HG03558 (cell line): ENCODE data around the gene MBP.

ENCODE experiments used
- ATAC-seq: cut with Tn5 transposase; IDR thresholded peaks from one replicate; pipeline ENCODE4 v1.9.1; 2021; ENCODE audit warnings: moderate number of reproducible peaks; ENCODE audit not compliant: unreplicated experiment; ENCODE audit errors: extremely low read depth

The MBP gene

DNA sequence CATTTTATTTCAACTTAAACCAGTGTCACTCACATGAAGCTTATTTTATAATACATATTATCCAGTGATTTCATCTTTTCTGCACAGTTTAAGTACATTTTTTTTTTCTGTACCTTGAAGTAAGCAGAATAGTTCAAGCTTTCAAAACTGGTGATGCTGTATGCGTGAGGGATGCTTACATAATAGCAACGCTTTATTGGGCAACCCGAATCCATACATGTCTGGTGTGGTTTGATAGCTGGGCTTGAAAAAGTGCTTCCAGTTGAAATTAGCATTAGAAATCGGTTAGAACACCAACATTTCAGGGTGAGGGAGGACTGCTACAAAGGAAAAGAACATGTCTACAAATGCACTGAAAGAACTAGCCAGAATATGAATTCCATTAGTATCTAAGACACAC lies 117.4 kb downstream of the MBP start:
- no peak for ATAC-seq

GRCh38 chr18:77014538-77014937 lies 118.0 kb downstream of the MBP start:
- ATAC-seq, result no peak

DNA sequence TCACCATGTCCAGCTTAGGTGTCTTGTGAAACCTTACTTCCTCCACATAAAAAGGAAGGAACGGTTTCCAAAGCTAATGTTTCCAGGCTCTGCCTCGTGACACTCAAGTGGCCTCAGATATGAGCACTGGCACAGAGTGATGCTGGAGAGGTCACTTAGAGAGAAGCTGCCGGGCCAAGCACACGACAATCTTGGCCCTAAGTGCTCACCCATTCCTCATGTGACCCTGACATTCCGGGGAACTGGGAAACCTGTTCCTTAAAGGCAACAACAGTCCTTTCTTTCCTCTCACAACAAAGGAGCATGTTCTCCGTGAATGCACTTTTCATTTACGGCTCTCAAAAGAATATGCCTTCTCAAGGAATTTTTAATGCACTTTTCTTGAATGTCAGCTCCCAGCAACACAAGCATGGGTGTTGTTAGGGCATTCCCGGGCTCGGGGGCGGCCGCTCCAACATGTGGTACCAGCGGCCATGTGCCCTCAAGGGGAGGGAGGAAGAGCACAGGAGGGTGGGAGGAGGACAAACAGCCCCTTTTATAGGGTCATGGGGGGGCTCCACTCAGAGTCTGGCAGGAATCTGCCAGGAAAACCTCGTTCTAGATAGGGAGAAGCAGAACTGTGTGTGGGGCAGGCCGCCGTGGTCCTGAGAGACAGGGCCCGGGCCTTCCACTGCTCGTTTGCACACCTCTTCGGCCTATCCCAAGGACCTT lies 118.6 kb downstream of the MBP start:
- ATAC-seq, result no peak

- no peak for ATAC-seq
Observed at GRCh38 chr18:77012806-77013541, 119.6 kb downstream of the MBP start.

- ATAC-seq, result no peak
Observed at GRCh38 chr18:77012120-77012519, 120.5 kb downstream of the MBP start.

DNA sequence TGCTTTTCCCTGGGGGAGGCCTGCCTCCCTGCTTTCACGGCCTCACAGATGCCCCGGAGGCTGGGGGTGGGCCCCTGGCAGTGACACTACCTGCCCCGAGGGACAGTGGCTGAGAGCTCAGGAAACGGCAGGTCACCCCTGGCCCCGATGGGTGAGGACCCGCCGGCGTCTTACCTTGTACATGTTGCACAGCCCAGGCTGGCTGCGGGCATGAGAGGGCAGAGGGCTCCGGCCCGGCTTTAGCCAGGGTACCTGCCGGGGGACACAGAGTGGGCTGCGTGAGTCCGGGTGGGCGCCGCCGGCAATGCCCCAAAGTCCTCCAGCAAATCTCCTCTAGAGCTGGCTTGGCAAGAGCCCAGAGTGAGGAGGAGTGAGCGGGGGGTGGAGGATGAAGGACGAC lies 122.9 kb downstream of the MBP start:
- no peak for ATAC-seq

- ATAC-seq, result no peak
Observed at GRCh38 chr18:77008576-77009315, 123.8 kb downstream of the MBP start.

- no peak for ATAC-seq
Observed at GRCh38 chr18:77008006-77008405, 124.6 kb downstream of the MBP start.

- no peak for ATAC-seq
Observed at GRCh38 chr18:77007251-77007650, 125.3 kb downstream of the MBP start.

- no peak for ATAC-seq
Observed at GRCh38 chr18:77006305-77007175, 126.0 kb downstream of the MBP start.

GRCh38 chr18:77005651-77006195 lies 126.9 kb downstream of the MBP start:
- no peak for ATAC-seq

DNA sequence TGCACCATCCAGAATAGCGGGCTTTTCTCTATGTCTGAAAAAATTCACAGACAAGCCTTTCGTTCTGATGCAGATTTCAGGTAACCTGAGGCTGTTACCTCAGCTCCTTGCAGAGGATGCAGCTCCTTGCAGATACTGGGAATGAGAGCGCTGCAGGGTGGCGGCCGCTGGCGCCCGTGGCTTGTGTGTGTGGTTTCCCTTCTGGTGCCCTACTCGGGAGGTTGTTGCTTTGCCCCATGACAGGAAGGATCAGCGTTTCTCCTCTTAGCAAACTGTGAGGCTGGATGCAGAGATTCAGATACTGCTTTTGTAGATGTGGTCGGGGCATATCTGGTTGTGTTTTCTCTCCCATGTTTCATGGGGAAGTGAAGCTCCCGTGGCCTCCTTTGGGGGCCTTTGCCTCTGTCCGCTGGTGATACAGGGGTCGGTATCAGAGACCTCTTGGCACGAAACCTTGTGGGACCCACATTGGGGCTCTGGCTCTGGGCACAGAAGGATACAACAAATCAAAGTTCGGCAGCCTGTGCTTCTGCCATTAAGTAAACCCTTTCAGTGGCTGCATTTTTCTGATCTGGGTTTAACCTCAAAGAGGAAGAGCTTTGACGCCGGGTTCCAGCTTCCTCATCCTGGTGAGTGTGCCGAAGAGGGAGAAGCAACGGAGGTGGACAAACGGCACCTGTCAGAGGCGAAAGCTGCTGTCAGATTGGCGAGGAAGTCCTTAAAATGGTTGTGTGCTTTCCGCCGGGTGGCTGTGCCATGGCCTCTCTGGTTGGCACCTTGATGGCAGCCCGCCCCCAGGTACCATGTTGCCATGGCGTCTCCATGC lies 127.8 kb downstream of the MBP start:
- ATAC-seq, result no peak

DNA sequence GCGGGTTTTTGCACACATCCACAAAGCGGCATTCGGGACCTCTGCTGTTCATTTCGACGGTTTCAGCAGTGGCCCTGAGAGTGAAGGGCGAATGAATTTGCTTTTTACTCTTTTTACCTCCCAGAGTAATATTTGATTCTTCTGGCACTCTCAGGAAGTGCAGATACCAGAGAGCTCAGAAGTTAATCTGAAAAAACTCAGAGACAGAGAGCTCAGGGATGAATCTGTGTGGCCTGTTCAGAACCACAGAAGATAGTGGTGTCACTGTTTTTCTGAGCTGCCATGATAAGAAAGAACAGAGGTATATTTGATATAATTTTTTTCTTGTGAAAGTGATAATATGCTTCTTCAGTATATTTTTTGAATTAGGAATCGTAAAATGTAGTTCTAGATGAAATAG lies 129.3 kb downstream of the MBP start:
- no peak for ATAC-seq

DNA sequence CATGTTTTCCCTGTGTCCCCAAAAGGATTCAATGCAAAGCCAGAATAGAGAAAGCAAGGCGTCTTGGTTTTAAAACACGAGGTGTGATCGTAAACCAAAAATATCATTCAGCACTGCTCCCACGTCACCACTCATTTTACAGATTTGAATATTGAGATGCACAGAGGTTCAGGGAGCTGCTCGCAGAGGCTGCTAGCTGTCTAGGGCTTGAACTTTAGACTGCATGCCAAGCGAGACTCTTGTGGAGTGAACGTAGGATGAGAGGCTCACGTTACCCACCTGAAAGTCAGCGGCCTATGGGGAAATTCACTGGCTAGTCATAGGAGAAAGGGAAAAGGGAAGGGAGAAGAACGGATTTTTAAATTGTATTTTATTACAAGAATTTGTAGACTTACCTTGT lies 130.1 kb downstream of the MBP start:
- no peak for ATAC-seq

- no peak for ATAC-seq
Observed at GRCh38 chr18:77001979-77002378, 130.6 kb downstream of the MBP start.

DNA sequence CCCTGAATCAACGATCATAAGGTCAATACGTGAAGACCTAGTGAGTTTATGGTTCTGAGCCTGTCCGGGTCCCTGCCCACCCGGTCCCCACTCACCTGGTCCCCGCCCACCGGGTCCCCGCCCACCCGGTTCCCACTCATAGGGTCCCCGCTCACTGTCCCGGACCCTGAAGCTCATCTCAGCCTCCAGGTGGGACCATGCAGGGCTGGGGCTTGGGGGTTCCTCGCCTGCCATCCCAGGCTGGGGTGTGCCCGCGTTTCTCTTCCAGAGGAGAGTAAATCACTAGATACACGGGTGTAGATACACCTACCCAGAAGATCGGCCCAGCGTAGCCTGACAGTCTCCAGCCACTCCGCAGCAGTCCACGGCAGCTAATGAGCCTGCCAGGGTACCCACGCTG lies 131.5 kb downstream of the MBP start:
- no peak for ATAC-seq

- no peak for ATAC-seq
Observed at GRCh38 chr18:77000527-77000926, 132.1 kb downstream of the MBP start.

DNA sequence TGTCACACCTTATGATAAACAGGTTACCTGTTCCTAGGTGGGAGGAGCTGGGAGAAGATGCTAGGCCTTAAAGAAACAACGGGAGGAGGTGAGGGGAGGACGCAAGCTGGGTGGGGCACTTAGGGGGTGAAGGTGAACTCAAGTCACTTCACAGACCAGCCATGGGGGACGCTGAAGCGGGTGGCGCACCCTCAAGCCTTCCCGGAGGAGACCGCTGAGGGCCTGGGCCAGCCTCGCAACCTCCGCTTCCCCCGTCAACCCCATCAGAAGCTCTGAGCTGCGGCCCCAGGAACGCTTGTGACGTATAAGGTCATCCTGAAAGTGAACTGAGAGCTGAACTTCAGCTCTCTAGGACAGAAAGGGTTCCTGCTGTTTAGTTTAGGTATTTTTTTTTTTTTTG lies 133.5 kb downstream of the MBP start:
- ATAC-seq, result no peak
